TTC549 (cell line): Measurements from ENCODE around the gene PAF1.

Experiments used
- FAIRE-seq: peaks from 2 replicates; lab custom pipeline; 2012; peaks lifted over from hg19 to GRCh38; lab: Jason Lieb, UNC

PAF1 gene

DNA sequence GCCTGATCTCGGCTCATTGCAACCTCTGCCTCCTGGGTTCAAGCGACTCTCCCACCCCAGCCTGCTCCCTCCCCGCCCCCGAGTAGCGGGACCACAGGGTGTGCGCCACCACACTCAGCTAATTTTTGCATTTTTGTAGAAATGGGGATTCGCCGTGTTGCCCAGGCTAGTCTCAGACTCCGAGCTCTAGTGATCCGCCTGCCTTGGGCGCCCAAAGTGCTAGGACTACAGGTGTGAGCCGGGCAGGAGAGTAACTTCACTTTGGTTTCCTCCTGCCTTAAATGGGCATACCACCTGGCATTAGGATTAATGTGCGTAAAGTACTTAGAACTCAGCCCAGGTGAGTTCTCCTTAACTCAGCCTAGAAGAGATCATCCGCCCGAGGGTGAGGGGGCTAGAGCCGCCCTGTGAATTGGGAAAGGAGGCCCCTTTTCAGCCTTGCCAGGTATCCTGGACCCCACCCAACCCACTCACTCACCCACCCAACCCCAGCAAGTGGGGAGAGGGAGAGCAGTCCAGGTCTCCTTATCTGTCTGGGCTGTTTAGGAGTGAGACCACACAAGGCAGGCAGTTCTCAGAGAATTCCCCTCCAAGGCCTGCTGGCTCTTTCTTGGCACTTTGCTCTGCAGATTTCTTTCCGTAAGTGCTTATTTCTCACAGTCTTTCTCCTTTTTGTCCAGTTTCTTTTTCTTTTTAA is 14.5 kb upstream of the PAF1 start:
- no peak for FAIRE-seq

DNA sequence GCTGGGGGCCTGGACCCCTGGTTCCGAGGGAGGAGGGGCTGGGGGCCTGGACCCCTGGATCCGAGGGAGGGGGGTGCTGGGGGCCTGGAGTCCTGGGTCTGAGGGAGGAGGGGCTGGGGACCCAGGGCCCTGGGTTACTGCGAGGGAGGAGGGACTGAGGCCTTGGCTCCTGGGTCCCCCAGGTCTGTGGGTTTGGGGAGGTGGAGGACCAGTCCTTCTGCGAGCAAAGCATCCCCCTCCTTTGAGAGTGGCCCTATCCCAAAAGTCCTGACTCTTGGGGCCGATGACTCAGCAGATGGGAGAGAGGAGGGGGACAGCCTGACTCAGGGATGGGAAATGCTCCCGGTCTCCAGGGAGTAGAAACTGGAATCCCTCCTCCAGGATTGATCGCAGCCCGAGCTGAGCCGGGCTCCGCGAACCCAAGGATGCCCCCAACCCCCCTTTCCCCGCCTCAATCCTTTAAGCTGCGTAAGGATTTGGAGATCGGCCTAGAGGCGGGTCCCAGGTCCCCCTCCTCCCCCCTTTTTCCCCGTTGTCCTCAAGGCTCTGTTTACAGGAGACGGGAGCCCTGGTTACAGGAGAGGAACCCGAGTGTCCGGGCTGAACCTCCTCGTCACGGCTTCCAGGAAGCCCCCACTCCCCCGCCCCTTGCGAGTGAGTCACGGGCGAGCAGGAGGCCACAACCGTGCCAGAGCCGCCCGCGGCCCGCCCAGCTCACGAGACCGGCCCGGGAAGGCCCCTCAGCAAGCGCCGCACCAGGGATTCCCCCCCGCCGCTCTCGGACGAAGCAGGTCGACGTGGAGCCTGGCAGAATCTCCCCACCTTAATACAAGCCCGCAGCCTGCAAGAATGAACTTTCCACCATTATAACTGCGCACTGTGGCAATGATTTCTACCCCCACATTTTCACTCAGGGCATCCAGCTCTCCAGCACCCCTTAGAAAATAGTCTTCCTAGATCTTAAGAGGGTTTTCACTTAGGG is 12.7 kb upstream of the PAF1 start:
- no peak for FAIRE-seq

DNA sequence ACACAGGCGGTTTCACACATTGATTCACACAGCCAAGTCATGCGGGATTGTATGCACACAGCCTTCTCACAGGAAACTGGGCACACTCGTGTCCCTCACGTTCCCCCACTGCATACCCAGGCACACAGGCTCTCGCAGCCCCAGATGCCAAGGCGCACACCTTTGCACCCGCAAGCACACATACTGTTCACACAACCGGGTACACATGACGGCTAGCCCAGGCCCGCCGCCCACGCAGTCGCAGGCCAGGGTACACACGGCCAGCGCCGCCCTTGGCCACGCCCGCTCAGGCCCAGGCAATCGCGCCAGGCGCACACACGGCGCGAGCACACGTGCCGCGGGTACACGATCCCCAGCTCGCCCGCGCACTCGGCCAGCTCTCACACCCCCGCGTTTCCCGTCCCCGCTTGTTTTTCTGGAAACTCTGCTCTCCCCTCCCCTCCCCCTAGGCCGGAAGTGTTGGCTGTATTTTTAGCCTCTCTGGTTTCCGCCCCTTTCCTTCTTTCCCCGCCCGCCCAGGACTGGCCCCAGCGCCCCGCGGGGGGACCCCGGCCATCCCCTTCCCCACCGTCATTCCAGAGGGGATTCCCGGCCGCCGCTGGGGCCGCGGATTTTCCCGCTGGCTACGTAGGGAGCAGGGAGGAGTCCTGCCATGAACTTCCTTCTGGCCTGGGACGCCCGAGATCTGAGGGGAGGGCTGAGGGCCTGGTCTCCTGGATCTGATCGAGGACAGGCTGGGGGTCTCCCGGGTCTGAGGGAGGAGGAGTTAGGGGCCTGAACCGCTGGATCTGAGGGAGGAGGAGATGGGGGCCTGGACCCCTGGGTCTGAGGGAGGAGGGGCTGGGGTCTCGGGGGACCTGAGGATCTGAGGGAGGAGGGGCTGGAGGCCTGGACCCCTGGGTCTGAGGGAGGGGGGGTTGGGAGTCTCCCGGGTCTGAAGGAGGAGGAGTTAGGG is 11.7 kb upstream of the PAF1 start:
- no peak for FAIRE-seq

DNA sequence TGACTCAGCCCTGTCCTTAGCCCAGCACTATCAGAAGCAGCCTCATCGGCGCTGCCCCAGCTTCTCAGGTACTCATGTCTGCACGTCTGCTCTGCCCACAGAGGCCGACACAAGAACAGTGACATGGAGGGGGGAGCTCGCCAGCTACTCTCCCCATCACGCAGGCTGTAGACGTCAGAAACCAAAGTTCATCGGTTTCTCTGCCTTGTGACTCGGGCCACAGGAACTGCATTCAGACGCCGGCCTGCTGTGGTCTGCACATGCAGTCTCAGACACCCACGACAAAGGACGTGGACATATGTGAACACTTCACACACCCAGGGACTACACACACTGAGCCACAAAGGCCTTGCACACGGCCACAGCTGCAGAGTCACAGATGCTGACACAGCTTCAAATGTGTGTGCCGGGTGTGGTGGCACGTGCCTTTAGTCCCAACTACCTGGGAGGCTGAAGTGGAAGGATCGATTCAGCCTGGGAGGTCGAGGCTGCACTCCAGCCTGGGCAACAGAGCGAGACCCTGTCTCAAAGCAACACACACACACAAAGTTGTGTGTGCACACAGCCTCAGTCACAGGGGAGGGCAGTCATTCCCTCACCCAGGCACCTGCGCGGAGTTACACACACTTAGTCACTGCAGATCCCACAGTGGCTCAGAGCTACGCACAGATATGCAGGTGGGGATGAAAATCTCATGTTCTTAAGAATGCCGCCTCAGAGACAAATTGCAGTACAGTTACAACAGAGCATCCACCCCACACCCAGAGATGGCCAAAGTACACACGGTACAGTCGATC is 10.8 kb upstream of the PAF1 start:
- no peak for FAIRE-seq

DNA sequence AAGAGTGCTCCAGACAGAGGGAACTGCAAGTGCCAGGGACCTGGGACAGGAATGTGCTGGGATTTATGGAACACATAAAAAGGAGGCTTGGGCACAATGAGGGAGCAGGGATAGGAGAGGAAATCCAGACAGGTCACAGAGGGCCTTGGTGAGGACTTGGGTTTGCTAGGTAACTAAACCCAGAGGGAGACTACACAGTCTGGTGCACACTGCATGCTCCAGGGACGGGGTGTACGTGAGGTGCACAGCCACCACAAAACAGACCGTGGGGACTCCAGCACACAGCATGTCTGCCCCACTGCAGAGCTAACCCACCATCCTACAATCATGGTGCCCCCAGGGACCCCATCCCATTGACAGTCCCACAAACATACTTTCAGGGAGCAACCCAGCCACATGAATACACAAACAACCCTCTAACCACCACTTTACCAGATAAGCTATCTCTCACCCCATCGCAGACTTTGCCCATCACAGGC is 10.2 kb upstream of the PAF1 start:
- no peak for FAIRE-seq

DNA sequence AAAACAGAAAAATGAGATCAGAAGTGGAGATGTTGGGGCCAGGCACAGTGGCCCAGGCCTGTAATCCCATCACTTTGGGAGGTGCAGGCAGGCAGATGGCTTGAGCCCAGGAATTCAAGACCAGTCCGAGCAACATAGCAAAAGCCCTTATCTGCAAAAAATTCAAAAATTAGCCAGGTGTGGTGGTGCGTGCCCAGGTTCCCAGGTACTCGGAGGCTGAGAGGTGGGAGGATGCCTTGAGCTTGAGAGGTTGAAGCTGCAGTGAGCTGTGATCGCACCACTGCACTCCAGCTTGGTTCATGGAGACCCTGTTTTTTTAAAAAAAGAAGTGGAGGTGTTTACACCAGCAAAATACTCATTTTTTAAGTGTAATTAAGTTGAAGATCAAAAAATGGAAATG is 9.2 kb upstream of the PAF1 start:
- FAIRE-seq, result no peak

DNA sequence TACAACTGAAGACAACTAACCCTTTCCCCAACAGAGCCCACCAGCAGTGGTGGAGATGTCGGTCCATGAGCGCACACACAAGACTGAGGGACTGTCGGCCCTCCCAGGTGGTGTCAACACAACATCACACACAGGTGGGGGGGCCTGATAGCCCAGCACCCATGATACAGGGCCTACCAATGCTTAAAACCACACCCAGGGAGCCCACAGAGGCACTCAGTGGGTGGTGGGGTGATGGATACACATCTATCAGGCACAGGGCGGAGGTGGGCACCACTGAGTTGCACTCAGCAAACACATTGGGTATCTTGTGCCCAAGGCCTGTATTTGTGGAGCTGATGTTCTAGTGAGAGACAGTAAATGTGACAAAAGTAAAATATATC is 8.8 kb upstream of the PAF1 start:
- no peak for FAIRE-seq

DNA sequence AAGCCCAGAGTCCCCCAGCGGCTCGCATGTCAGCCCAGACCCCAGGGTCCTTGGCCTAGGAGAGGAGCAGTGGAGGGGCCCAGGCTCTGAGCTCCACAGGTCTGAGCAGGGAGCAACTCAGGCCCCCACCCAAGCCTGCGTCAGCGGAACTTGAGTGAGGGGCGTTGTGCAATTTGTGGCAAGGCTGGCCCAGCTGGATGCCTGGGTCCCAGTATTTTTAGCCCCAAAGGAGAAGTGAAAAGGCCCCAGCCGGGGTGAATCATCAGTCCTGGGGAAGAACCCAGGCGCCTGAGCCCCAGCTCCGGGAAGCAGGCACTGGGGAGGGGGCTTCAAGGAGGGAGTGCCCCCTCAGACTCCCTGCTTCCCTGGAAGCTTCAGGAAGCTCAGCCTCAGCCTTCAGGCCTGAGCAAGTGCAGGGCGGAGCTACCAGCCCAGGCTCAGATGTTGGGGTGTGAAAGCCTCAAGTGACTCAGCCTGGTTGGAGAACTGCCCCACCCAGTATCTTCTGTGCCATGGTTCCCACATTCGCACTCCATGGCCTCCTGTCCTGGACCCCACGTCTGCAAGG is 7.5 kb upstream of the PAF1 start:
- FAIRE-seq, result no peak

DNA sequence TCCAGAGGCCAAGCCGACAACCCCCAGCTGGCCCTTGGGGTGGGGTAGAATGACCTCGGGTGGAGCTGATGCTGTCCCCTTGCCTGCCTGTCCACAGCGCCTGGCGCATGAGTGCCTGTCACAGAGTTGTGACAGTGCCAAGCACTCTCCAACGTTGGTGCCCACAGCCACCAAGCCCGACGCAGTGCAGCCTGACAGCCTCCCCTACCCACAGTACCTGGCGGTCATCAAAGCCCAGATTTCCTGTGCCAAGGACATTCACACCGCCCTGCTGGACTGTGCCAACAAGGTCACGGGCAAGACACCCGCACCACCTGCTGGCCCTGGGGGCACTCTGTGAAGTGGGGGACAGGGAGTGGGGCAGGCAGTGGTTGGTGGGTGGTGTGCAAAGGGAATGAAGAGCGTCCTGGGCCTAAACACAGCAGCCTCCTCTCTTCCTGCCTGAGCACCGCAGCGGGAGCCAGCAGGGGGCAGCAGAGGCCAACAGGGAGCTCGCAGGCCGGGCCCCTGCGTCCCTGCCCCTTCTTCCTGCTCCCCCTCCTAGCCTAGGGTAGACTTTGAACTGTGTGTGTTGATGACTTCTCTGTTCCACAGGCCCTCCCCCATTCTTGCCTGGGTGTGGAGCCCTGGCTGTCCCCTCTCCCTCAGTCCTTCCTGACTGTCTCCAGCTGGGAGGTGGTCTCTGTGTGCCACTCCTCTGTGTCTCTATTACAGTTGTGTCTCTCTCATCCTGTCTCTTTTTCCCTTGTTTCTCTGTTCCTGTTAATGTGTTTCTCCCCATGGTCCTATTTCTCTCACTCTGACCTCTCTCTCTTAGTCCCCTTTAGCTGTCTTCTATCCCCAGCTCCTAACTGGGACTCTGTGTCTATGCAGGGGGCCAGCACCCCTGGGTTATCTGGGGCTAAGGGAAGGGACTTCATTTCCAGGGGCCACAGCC is 6.7 kb upstream of the PAF1 start:
- no peak for FAIRE-seq

DNA sequence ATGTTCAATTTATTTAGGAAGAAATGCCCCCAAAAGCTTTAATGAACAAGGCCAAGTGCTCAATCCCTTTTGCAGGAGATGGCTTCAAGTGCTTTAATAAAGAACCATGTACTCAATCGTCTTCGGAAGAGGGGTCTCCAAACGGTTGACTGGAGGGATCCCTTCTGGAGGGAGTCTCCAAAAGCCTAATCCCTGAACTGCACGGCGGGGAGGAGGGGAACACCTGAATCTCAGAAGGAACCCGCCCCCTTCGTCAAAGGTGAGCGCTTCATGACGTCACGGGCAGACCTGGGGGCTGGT is 505 bp downstream of the PAF1 start:
- FAIRE-seq, result no peak

DNA sequence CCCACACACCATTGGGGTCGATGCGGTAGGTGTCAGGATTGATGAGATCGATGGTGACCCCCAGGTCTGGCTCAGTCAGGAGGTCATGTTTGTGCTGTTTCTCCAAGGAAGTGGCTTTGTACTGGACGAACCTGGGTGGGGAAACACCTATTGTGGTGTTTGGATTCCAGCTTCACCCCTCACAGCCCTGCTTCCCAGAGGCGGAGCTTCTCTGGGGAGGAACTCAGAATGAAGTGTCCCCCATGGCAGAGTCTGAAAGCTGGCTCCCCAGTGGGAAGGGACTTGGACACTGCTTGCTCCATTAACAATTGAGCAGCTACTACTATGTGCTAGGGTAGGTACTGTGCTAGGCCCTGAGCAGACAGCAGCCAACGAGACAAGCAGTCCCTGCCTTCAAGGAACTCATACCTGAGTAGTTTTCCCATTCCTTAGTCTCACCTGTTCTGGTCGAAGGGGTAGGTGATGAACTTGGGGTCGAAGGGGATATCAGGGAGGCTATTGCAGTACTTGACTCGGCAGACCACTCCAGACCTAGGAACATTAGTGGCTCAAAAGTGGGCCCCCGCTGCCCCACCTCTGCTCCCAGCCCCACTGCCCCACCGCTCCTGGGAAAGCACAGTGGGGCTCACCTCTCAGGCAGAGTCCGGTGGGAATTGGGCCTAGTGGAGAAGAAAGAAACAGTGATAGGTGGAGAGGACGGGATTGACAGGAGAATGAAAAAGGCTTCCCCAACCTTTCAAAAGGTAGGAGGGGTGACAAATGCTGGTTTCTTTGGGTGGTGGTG is 1.1 kb downstream of the PAF1 start:
- FAIRE-seq, result no peak

DNA sequence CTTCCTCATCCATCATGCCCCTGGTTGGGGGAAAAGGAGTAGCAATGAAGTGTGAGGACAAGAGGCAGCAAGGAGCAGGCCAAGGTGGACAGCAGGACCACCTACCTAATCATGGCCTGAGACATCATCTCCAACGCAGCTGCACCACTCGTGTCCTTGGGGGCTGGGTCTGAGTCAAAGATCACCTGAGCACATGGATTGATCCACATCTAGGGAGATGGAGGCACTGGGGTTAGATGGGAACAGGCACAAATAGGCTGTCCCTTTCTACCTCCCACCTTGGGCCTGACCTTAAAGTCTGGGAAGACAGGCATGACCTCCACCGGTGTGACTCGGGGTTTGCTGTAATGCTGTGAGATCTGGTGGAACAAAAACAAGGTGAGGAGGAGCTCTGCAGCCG is 2.2 kb downstream of the PAF1 start:
- no peak for FAIRE-seq

DNA sequence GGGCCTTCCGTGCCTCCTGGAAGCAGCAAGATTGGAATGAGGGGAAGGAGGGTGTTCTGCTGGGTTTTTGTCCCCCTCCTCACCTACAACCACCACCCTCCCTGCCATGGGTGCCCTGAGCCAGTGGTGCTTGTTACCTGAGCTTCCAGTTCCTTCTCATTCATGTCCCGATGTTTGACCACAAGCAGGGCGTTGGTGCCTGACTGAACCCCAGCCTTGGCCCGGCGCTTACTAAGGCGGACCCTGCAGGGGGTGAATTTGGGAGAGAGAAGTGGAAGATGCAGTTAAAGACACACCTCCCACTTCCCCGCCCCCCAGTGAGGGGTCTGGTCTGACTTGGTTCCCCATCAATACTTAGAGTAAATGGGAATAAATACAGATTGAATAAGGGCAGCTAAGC is 4.3 kb downstream of the PAF1 start:
- FAIRE-seq, result no peak

DNA sequence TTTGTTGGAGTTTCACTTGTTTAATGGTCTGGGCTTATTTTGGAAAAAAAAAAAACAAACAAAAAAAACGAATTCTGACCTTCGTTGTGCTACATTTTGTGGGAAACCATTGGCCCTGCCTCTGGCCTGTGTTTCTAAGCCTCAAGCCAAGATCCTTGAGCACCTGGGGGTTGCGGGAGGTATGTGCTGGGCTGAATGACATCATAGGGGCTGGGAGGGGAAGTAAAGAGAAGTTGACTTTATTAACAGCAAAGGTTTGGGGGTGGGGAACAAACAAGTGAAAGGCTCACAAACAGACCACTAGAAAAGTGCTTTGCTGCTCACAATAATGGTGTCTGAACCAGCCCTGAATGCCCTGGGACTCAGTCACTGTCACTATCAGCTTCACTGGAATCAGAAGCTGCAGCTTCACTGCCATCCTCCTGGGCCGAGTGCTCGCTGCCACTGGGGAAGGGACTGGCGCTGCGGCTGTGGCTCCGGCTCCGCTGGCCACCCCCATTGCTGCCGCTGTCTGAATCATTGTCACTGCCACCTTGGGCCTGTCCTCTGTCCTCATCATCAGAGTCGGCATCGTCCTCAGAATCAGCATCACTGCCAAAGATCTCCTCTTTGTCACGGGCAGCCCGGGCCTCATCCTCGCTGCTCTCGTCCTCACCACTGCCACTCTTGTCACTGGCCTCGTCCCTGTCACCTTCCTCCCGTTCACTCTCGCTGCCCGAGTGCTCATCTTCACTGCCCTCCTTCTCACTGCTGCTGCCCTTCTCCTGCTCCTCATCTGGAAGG is 5.1 kb downstream of the PAF1 start:
- no peak for FAIRE-seq

DNA sequence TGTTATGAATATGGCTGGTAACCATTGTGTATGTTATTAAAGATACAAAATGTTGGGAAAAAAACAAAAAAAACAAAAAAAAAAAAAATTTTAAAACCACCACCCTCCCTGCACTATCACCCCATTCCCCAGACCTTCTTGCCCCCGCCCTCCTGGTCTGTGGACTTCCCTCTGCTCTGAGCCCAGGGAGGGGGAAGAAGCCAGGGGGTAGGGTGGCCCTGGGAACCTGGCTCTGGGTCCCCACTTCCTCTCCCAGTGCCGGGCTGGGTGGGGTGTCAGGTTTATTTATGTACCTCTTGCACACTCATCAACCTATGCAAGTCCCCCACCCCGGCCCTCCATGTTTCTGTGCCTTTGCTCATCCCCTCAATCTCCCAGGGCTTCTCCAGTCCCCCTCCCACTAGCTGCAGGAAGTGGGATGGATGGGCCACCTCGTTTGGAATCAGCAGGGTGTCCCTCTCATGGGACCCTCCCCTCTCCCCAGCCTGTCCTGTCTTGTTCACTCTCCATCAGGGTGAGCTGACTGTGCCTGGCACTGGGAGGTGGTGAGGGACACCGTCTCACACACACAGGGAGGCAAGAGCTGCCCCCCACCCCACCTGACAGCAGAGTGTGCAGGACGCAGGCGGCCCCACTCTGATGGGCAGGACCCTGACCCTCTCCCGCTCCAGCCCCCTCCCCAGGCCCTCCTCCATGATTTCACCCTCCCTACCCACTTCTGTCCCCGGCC is 5.9 kb downstream of the PAF1 start:
- FAIRE-seq, result no peak

DNA sequence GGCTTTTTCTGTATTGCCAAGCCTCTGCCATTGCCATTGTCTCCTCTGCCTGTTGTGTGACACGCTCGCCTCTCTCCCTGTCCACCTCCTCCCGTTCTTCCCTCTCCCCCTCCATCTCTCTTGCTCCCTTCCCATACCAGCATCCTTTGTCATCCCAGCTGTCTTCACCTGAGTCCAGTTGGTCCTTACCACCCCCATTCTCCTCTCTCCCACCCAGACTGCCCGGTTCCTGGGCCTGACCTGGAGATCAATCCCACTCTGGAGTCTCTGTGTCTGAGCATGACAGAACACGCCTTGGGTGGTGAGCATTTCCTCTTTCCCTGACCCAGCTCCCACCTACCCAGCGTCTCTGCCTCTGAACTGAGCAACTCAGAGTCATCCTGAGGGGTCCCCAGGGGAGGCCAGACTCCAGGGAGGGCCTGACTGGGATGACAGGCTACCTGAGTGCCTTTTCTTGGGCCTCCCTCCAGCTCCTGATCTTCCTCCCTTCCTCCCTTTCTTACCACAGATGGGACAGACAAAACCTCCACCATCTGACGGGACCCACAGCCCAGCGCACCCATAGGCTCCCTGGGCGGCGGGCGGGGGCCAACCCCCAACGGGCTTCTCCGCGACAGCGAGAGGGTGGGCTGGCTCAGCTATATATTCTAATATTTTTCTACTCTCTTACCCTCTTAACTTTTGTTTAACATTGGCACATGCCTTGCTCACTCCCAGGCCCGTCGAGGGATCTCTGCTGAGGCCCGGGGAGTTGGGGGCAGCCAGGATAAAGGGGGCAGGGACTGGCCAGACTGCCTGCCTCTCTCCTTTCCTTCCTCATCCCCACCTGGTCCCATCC is 7.7 kb downstream of the PAF1 start:
- FAIRE-seq, result no peak
